Ovary (tissue), 3 donors: ENCODE data around the gene WTAP.

Source experiments
- EP300 ChIP-seq: sonication (generic); formaldehyde crosslinking; IDR thresholded peaks from one replicate; pipeline ENCODE4 v1.6.1; 2017; ENCODE audit warnings: antibody characterized with exemption
- POLR2A ChIP-seq: fragments of 450-650 bp; IDR thresholded peaks from one replicate; pipeline ENCODE4 v1.6.1; 2017; ENCODE audit warnings: antibody characterized with exemption, mild to moderate bottlenecking, moderate library complexity
- TF ChIP-seq, protein P1 (sequence below), 3 donors: fragments of 450-650 bp in 2 of 3; fragments of 200-600 bp in 1 of 3; IDR thresholded peaks; one replicate each; pipeline versions ENCODE4 v1.5.1 to v1.8.0; 2016 to 2022; ENCODE audit warnings: antibody characterized with exemption in 3 of 3, mild to moderate bottlenecking in 1 of 3
- donor health status: DM: no; HTN: no; CAD: no.

DNA sequence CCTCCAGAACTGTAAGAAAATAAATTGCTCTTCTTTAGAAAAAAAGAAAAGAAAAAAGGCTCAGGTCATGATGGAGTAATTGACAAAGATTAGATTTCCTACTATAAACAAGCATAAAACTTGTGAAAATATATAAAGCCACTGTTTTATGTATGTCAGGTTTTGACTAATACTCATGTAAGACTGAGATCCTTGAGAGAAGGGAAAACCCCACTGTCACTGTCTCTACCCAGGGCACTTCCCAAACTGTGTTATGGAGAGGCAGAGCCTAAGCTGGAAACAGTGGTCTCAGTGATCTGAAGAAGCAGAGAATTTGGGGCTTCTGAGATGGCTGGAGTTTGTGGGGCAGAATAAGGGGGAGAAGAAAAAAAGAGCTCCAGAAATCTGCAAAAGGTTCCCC, 42.2 kb downstream of the WTAP start:
- no peak for TF ChIP-seq POLR2A
- TF ChIP-seq, protein P1, sequence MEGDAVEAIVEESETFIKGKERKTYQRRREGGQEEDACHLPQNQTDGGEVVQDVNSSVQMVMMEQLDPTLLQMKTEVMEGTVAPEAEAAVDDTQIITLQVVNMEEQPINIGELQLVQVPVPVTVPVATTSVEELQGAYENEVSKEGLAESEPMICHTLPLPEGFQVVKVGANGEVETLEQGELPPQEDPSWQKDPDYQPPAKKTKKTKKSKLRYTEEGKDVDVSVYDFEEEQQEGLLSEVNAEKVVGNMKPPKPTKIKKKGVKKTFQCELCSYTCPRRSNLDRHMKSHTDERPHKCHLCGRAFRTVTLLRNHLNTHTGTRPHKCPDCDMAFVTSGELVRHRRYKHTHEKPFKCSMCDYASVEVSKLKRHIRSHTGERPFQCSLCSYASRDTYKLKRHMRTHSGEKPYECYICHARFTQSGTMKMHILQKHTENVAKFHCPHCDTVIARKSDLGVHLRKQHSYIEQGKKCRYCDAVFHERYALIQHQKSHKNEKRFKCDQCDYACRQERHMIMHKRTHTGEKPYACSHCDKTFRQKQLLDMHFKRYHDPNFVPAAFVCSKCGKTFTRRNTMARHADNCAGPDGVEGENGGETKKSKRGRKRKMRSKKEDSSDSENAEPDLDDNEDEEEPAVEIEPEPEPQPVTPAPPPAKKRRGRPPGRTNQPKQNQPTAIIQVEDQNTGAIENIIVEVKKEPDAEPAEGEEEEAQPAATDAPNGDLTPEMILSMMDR (IDR thresholded peaks at IDR 0.05): no peak
- TF ChIP-seq EP300: no peak
